HG02870 (cell line): ENCODE results near the gene AWAT1.
"Not testable (repeated sequence)": the region's sequence is repeated elsewhere in the genome, so short reads cannot be mapped to it uniquely, and the experiment has no call there.

Source experiments
- ATAC-seq: cut with Tn5 transposase; IDR thresholded peaks from one replicate; pipeline ENCODE4 v1.9.1; 2021; ENCODE audit warnings: mild to moderate bottlenecking, moderate library complexity; ENCODE audit not compliant: unreplicated experiment

The AWAT1 gene

DNA sequence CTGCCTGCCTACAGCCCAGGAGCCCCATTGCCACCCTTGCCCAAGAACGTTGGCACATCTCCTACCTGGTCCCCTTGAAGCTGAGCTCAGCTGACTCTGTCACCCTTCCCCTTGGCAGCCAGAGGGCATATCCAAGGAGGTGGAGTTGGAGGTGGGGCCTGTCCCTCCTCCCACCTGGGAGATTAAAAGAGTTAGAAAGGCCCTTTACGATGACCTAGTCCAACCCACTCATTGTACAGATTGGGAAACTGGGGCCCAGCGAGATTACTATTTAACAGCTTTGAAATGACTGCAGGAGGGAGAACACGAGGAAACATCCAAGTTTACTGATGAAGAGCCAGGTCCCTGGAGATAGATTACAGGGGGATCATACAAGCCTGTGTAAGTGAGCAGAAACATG, 25.6 kb downstream of the AWAT1 start, which contains the start of gene P2RY4:
Gene P2RY4 (minus strand): TSS at position 101 of the 400 bp plus-strand sequence. CDS start 580 bp downstream, outside the sequence.
- no peak for ATAC-seq

DNA sequence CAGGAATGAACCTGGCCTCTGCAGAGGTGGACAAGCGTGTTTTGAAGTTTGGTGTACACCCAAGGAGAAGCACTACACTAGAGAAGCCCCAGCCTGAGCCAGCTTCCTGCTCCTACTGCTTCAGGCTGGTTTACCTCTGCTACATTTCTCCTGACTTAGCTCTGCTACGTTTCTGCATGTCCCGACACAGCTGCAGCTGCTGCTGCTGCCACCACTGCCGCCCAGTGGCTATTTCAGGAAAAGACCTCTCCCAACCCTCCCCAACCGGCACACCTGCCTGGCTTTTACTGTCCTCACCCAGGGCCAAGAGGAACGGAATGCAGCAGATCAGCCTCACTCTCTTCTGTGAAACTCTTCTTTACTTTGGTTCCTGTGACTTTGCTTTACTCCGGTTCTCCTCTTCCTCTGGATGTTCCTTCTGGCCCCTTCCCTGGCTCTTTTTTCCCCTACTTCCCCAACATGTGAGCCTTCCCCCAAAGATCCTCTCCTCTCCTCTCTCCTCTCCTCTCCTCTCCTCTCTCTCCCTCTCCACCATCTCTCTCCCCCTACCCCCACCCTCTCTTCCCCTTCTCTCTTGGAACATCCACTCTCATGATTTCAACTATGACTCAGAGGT, 28.6 kb downstream of the AWAT1 start:
- ATAC-seq, result no peak

GRCh38 chrX:70264784-70265183, 30.3 kb downstream of the AWAT1 start:
- no peak for ATAC-seq

- no peak for ATAC-seq
These were observed 33.6 kb downstream of the AWAT1 start, which contains the start of gene ARR3 for GRCh38 chrX:70268034-70268433. Gene ARR3 (plus strand): TSS chrX:70268334. CDS start chrX:70269386, 1,052 bp downstream.

DNA sequence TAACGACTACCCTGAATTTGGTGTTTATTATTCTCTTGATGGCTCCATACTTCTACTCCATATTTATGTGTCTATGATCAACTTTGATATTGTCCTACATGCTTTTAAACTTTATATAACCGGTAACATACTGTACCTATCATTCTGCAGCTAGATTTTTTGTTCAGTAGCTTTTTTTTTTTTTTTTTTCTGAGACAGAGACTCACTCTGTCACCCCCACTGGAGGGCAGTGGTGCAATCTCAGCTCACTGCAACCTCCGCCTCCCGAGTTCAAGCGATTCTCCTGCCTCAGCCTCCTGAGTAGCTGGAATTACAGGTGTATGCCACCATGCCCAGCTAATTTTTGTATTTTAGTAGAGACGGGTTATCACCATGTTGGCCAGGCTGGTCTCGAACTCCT, 39.6 kb downstream of the AWAT1 start:
- ATAC-seq, result not testable (repeated sequence)

DNA sequence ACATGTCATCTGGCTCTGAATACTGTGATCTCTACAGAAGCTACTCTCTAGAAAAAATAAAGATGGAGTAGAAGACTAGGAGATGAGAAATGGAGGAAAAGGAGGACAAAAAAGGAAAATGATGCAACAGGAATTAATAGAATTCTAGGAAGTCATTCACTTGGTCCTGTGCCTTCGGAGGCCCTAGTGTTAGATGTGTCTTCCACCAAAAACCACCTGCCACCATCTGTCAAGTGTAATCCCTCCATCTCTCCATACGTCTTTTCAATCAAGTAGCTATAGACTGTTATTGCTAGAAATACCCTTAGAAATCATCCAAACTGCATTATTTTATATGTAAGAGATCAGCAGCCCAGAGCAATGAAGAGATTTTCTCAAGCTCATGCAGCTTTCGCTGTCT, 44.6 kb downstream of the AWAT1 start:
- ATAC-seq, result no peak

GRCh38 chrX:70280573-70280972, 46.1 kb downstream of the AWAT1 start:
- no peak for ATAC-seq

- ATAC-seq, result no peak
These were observed 47.5 kb downstream of the AWAT1 start, which contains the start of gene RAB41 for GRCh38 chrX:70281951-70282350. Gene RAB41 (plus strand): TSS chrX:70282172. CDS start chrX:70282218, 46 bp downstream.

DNA sequence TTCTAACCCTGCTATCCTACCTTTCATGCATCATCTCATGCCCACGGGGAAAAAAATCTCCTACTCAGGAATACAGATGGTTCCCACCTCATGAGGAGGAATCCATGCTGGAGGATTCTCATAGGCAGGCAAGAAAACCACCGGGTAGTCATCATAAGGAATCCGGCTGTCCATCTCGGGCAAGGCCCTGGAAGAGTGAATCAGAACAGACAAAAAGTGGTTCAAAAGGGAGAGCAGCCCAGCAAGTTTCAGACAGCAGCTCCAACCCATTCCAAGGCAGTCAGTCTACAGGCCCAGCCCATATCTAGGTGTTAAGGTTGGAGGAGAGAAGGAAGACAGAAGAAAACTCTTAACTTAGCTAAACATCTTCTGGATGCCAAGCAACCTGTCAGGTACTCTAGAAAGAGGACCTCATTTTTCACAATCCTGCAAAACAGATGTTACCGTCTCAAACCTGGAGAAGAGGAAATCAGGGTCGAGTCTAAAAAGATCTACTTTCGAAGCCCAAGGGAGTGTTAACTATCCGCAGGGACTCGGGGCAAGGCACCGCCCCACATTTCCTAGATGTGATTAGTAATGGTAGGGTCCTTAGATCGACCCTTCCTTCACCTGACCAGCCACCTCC, 54.8 kb downstream of the AWAT1 start:
- no peak for ATAC-seq
